Neural cell (in vitro differentiated cells): Measurements from ENCODE around the gene ANKS1B. TPM values are rescaled to one million over a fixed set of nuclear protein-coding genes. Genes with fewer than 3 reads are reported as not detected.

Experiments
- H2AFZ ChIP-seq: fragments of 200-600, 300-800 bp; sonication (generic), shearing (Covaris generic); 2 replicates; pipeline ENCODE4 v1.6.0; 2014; ENCODE audit warnings: low read depth, mild to moderate bottlenecking, antibody characterized with exemption, low read length, moderate library complexity
- H3F3A ChIP-seq: fragments of 200-600 bp; shearing (Covaris generic); 2 replicates; pipeline ENCODE4 v1.6.1; 2016; ENCODE audit warnings: mild to moderate bottlenecking, moderate library complexity, mixed read lengths, antibody characterized with exemption, low read length; ENCODE audit not compliant: insufficient read depth, poor library complexity, severe bottlenecking
- H3K27ac ChIP-seq: fragments of 200-600, 300-800 bp; sonication (generic), shearing (Covaris generic); 2 replicates; pipeline ENCODE4 v1.5.1; 2014; ENCODE audit warnings: mild to moderate bottlenecking, low read length, moderate library complexity
- H3K27me3 ChIP-seq: fragments of 300-800, 200-600 bp; sonication (generic), shearing (Covaris generic); 2 replicates; pipeline ENCODE4 v1.6.0; 2014; ENCODE audit warnings: mild to moderate bottlenecking, low read depth, low read length, moderate library complexity; ENCODE audit not compliant: insufficient read depth
- H3K36me3 ChIP-seq: fragments of 300-800, 200-600 bp; sonication (generic), shearing (Covaris generic); 2 replicates; pipeline ENCODE4 v1.5.1; 2014; ENCODE audit warnings: mild to moderate bottlenecking, antibody characterized with exemption, low read length, moderate library complexity; ENCODE audit not compliant: insufficient read depth
- H3K4me2 ChIP-seq: fragments of 300-800, 200-600 bp; sonication (generic), shearing (Covaris generic); 2 replicates; pipeline ENCODE4 v1.6.0; 2014; ENCODE audit warnings: mild to moderate bottlenecking, low read length
- H3K4me3 ChIP-seq: fragments of 300-800, 200-600 bp; sonication (generic), shearing (Covaris generic); 2 replicates; pipeline ENCODE4 v1.5.1; 2014; ENCODE audit warnings: mild to moderate bottlenecking, low read length, moderate library complexity
- H3K79me2 ChIP-seq: fragments of 200-600 bp; shearing (Covaris generic); replicated peaks from 2 replicates; pipeline ENCODE4 v1.6.0; 2014; ENCODE audit warnings: mild to moderate bottlenecking, low read length, moderate library complexity; ENCODE audit not compliant: insufficient read depth
- H3K9ac ChIP-seq: fragments of 300-800, 200-600 bp; sonication (generic), shearing (Covaris generic); 2 replicates; pipeline ENCODE4 v1.6.1; 2016; ENCODE audit warnings: mild to moderate bottlenecking, low read length, mixed read lengths
- H3K9me2 ChIP-seq: fragments of 200-600 bp; shearing (Covaris generic); 2 replicates; pipeline ENCODE4 v1.6.1; 2016; ENCODE audit warnings: mild to moderate bottlenecking, low read length, mixed read lengths; ENCODE audit not compliant: insufficient read depth
- H3K9me3 ChIP-seq: fragments of 200-600, 300-800 bp; sonication (generic), shearing (Covaris generic); 2 replicates; pipeline ENCODE4 v1.6.1; 2016; ENCODE audit warnings: mild to moderate bottlenecking, mixed run types, low read length, moderate library complexity, mixed read lengths
- H4K20me1 ChIP-seq: fragments of 200-600 bp; shearing (Covaris generic); 2 replicates; pipeline ENCODE4 v1.6.1; 2016; ENCODE audit warnings: mild to moderate bottlenecking, mixed run types; ENCODE audit not compliant: insufficient read depth
- CTCF ChIP-seq: fragments of 450-650 bp; IDR thresholded peaks from 2 replicates; pipeline ENCODE4 v1.5.1; 2014; ENCODE audit warnings: antibody characterized with exemption, mild to moderate bottlenecking, moderate library complexity; ENCODE audit not compliant: poor library complexity, severe bottlenecking
- EP300 ChIP-seq: fragments of 450-650 bp; conservative IDR thresholded peaks from 2 replicates; pipeline ENCODE4 v1.6.1; 2014; ENCODE audit warnings: antibody characterized with exemption, mild to moderate bottlenecking, moderate library complexity; ENCODE audit not compliant: poor library complexity, severe bottlenecking
- EZH2 ChIP-seq: fragments of 200-600, 300-800 bp; shearing (Covaris generic), sonication (generic); IDR thresholded peaks from 2 replicates; pipeline ENCODE4 v1.6.1; 2014; ENCODE audit warnings: antibody characterized with exemption, low read length, borderline replicate concordance, mild to moderate bottlenecking; ENCODE audit not compliant: insufficient read depth, poor library complexity, severe bottlenecking
- MXI1 ChIP-seq: fragments of 450-650 bp; conservative IDR thresholded peaks from 2 replicates; pipeline ENCODE4 v1.6.1; 2014; ENCODE audit warnings: antibody characterized with exemption, mild to moderate bottlenecking; ENCODE audit not compliant: poor library complexity, severe bottlenecking
- POLR2AphosphoS5 ChIP-seq: IDR thresholded peaks from 2 replicates; pipeline ENCODE4 v1.6.1; 2012
- RAD21 ChIP-seq: fragments of 450-650 bp; conservative IDR thresholded peaks from 2 replicates; pipeline ENCODE4 v1.6.1; 2014; ENCODE audit warnings: antibody characterized with exemption, mild to moderate bottlenecking, moderate library complexity
- REST ChIP-seq: IDR thresholded peaks from 2 replicates; pipeline ENCODE4 v1.6.1; 2012; ENCODE audit warnings: borderline replicate concordance
- SMC3 ChIP-seq: fragments of 450-650 bp; conservative IDR thresholded peaks from 2 replicates; pipeline ENCODE4 v1.6.1; 2014; ENCODE audit warnings: antibody characterized with exemption, mild to moderate bottlenecking, moderate library complexity; ENCODE audit not compliant: poor library complexity
- TAF1 ChIP-seq: IDR thresholded peaks from 2 replicates; pipeline ENCODE4 v1.6.1; 2012; ENCODE audit warnings: low read depth
- polyA plus RNA-seq: library from polyadenylated mRNA; depleted of rRNA; stranded (reverse); fragments of >200 nt; gene quantifications from 2 replicates; pipeline ENCODE4 v1.2.3, GENCODE V29; 2014

The ANKS1B gene
- polyA plus RNA-seq, 1 donor from 2014 or later: 65.6 TPM

GRCh38 chr12:99026332-99027054 lies 958.2 kb downstream of the ANKS1B start:
- H3K79me2 ChIP-seq: no peaks in the 10 kb centered on the region
- no peaks in the 10 kb centered on the region for H3F3A ChIP-seq
- no peak overlapping the region for H3K27ac ChIP-seq
- no peaks in the 10 kb centered on the region for H3K9me2 ChIP-seq
- H2AFZ ChIP-seq: no peak overlapping the region
- TF ChIP-seq CTCF (no peak), EP300 (no peak), EZH2 (no peak), RAD21 (no peak), TAF1 (no peak), REST (no peak), SMC3 (no peak), MXI1 (no peak), POLR2AphosphoS5 (no peak)
- H3K9me3 ChIP-seq: no peaks in the 10 kb centered on the region
- H3K36me3 ChIP-seq: no peaks in the 10 kb centered on the region
- H3K4me2 ChIP-seq: no peak overlapping the region
- H3K9ac ChIP-seq: no peak overlapping the region
- no peaks in the 10 kb centered on the region for H4K20me1 ChIP-seq
- no peaks in the 10 kb centered on the region for H3K27me3 ChIP-seq
- no peak overlapping the region for H3K4me3 ChIP-seq

GRCh38 chr12:99024870-99025269 lies 959.9 kb downstream of the ANKS1B start:
- TF ChIP-seq RAD21 (no peak), REST (no peak), EP300 (no peak), SMC3 (no peak), CTCF (no peak), MXI1 (no peak), TAF1 (no peak), EZH2 (no peak), POLR2AphosphoS5 (no peak)
- H3K9me2 ChIP-seq: no peaks in the 10 kb centered on the region
- H3K4me2 ChIP-seq: no peak overlapping the region
- H3K9me3 ChIP-seq: no peaks in the 10 kb centered on the region
- H3K27ac ChIP-seq: no peak overlapping the region
- no peak overlapping the region for H3K4me3 ChIP-seq
- no peaks in the 10 kb centered on the region for H4K20me1 ChIP-seq
- no peak overlapping the region for H2AFZ ChIP-seq
- H3K79me2 ChIP-seq: no peaks in the 10 kb centered on the region
- H3K36me3 ChIP-seq: no peaks in the 10 kb centered on the region
- H3F3A ChIP-seq: no peaks in the 10 kb centered on the region
- H3K9ac ChIP-seq: no peak overlapping the region
- no peaks in the 10 kb centered on the region for H3K27me3 ChIP-seq
